HG03108 (cell line): ENCODE data around the gene CDH5.
"Not testable (repeated sequence)": the region's sequence is repeated elsewhere in the genome, so short reads cannot be mapped to it uniquely, and the experiment has no call there.

Experiments used
- ATAC-seq: cut with Tn5 transposase; IDR thresholded peaks from one replicate; pipeline ENCODE4 v1.9.1; 2021; ENCODE audit warnings: moderate library complexity; ENCODE audit not compliant: unreplicated experiment

CDH5 gene

GRCh38 chr16:66435896-66436295, 69.4 kb downstream of the CDH5 start:
- ATAC-seq: no peak

DNA sequence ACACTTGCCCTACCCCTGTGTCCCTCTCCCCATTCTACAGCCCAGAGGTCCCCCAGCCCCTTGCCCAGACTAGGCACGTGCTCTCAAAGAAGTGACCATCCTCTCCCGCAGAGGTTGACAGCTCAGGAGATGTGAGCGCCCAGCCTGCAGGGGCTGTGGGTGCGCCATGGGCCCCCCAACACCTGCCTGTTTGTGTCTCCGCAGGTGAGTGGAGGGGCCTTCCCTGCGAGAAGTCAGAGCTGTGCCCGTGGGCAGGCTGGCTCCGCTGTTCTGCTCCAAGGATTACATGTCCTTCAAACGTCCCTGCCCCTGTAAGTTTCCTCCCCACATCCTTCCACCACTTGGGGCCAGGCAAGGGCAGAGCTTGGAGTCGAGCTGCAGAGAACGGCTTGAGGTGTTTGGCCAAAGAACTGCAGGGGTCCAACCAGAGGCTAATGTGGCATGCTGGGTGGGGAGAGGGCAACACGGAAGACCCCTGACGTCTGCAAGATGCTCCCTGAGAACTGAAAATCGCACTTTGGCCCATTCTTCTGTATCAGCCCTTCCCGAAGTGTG, 71.0 kb downstream of the CDH5 start:
- no peak for ATAC-seq

- no peak for ATAC-seq
Observed at GRCh38 chr16:66438536-66438935, 72.0 kb downstream of the CDH5 start.

DNA sequence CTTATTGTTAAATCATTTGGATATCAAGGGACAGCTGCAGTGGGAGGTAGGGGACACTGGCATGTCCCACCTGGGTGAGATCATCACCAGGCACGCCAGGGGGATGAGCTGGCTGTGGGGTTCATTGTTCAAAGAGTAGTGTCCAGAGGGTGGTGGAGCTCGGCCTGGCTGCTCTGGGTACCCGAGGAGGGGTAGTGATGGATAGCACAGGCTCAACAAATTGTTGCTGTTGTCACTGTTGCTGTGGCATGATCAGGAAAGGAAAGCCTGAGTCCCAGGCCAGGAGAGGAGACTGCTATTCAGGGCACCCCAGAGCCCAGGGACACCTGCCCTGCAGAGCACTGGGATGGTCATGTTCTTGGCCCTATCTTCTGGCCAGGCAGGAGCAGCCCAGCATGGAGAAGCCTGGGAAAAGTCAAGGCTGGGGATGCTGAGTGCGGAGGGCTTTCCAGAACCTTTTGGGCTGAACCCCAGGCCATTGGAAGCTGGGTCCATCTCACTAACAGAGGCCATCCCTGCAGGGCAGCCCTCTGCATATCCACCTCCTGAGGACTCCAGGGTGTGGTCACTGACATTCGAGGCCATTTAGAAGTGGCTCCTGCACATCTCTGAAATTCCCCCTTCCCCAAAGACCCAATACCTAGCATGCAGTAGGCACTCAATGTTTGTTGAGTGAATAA, 72.7 kb downstream of the CDH5 start:
- ATAC-seq: no peak

- ATAC-seq: no peak
Observed at GRCh38 chr16:66440271-66440802, 73.8 kb downstream of the CDH5 start.

DNA sequence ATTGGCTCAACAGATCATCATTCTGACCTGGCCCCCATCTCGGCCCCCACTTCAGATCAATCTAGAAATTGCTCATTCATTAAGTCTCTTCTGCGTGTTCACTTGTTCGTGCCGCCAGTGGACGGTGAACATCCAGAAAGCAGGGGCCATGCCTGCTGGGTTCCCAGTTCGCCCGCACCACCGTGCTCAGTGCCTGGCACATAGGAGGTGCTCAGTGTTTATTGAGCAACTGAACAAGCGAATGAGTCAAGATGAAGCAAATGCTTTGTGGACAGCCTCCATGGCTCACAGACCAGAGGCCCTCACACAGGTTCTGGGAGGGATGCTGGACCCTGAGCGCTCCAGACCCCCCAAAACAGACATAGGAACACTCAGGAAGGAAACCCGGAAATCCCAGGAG, 74.5 kb downstream of the CDH5 start:
- no peak for ATAC-seq

DNA sequence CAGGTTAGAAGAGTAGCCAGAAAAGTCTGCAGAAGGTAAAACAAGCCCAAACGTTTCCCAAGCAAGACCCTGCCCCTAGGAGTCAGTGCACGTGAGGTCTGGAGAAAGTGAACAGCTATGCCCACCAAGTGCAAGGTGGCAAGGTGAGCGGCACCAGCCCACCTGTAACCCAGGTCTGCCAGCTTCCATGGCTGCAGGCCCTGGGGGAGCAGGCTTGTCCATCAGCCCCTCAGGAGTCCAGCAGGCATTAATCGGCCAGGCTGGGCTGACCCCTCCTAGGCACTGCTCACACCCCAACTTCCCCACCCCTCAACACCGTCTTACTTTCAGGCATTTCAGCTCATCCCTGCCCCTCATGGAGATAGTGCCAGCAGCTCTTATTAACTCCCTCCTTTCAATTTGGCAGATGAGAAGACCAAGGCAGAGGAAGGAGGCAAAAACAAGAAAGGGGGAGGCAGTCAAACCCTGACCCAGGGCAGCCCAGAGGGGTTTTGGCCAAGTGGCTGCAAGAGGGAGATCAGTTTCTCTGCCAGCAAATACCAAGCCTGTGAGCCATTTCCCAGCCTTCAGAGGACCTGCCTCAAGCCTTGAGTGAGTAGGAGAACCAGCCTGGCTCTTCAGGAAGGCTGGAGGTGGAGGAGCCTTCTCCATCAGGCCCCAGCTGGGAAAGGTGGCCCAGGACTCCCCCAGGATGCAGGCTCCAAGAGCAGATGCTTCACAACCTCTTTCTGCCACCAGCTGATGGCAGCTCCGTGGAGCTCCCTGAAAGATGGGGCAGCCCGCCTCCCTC, 75.3 kb downstream of the CDH5 start:
- ATAC-seq: no peak

DNA sequence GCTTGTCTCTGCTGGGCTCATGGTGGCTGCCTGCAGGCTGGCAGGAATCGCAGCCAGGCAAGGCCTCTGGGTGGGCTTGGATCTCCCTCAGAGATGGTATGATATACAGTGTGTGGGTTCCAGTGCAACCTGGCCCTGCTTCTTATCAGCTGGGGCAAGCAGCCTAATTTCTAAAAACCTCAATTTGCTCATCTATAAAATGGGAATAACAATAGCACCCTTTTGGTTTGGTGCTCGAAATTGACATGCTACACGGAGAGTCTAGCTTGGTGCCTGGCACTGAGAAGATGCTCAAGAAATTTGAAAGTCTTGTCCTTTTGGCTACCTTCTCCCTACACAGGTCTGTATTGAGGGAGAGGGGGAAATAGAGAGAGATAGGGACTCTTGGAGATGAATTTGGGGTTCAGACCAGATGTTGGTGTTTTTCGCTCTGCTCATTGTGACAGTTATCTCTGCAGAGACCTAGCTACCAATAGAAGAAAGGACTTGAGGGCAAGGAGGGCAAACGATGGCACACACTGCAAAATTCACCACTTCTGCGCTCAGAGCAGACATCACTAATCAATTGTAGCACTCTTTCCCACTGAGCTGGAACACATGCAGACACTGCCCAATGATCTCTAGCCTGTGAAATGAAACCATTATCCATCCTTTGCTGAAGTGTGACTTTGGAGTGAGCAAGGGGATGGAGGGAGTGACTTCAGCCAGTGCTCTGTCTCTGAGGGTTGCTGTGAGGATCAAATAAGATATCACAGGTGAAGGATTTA, 76.2 kb downstream of the CDH5 start:
- no peak for ATAC-seq

DNA sequence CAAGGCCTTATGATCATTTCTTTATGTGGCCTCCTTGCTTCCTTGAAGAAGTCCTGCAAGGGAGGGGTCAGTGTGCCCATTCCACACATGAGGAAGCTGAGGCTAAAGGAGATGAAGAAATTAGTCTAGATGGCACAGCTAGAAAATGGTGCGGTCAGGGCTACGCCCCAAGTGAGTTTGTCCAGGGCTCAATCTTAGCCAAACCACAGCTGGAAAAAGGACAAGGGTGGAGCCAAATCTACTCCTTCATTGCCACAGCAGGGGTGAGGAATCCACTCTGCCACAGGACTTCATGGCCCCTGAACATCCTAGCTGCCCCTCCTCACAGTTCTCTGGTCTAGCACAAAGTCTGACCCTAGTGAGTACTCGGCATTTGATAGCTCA, 76.8 kb downstream of the CDH5 start:
- no peak for ATAC-seq

GRCh38 chr16:66444049-66444481, 77.6 kb downstream of the CDH5 start:
- no peak for ATAC-seq

DNA sequence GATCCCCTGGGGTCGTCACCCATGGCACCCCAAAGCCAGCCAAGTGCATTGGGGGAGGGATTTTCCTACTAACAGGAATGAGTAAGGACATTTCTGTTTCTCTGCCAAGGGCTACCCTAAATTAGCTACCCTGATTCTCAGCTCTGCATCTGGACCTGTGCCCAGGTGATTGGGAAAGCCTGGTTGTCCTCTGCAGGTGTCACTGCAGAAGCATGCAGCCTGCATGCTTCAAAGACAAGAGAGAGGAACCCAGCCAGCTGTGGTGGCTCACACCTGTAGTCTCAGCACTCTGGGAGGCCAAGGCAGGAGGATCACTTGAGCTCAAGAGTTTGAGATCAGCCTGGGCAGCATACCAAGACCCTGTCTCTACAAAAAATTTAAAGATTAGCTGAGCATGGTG, 80.2 kb downstream of the CDH5 start:
- ATAC-seq: no peak

DNA sequence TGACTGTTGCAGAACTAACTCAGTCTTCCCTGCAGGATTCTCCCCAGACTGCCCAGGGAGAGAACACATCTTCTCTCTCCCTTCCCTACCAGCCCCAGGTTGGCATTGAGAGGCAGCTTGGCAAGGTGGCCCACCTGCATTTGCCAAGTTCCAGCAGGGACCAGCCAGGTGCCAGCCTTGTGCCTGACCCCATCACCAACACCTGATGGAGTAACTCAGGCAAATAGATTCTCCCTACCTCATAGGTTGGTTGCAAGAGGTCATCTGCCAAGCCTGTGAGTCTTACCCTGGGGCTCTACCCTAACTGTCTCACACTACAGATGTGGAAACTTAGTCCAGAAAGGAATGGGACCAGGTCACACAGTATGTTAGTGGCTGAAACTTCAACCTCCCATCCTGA, 81.0 kb downstream of the CDH5 start:
- no peak for ATAC-seq

DNA sequence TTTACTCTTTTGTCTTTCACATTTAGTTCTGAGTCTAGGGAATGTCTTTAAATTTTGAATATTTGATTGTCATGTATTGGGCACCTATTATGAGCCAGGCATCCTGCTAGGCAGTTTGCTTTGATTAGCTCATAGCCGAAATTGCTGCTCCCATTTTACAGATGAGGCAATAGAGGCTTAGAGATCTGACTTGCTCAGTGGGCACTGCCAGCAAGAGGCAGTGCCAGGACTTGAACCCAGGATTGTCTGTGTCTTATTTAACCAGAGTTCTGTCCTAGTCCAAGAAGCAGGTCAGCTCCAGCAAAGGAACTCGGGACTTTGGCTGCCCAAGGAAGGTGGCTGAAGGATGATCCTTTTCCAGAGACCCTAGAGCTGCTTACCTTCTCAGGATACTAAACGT, 85.1 kb downstream of the CDH5 start:
- no peak for ATAC-seq

DNA sequence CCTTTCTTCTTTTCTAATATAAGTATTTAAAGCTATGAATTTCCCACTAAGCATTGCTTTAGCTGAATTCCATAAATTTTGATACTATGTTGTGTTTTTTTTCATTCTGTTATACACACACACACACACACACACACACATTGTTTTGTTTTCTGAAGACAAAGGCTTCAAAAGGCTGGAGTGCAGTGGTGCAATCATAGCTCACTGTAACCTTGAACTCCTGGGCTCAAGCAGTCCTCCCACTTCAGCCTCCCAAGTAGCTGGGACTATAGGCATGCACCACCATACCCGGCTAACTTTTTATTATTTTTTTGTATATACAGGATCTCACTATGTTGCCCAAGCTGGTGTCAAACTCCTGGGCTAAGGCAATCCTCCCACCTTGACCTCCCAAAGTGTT, 86.7 kb downstream of the CDH5 start:
- ATAC-seq: not testable (repeated sequence)
